GM20431 (cell line): ENCODE results near the gene EZH1.

Source experiments
- in situ Hi-C: fragments of 300-500 bp; cut with MseI, MboI; formaldehyde crosslinking; loops from one replicate; pipeline ENCODE4 v1.15.0; 2020; ENCODE audit warnings: low sequenced_read_pairs; ENCODE audit not compliant: unreplicated experiment

The EZH1 gene

GRCh38 chr17:42744806-42745617 lies at the start of gene EZH1:
EZH1 (minus strand) TSS chr17:42745040; CDS start chr17:42728941, 16,099 bp downstream.
- in situ Hi-C loops: no loop called here

- in situ Hi-C loops: no loop called here
Observed at GRCh38 chr17:42792545-42792944, 47.7 kb upstream of the EZH1 start.

DNA sequence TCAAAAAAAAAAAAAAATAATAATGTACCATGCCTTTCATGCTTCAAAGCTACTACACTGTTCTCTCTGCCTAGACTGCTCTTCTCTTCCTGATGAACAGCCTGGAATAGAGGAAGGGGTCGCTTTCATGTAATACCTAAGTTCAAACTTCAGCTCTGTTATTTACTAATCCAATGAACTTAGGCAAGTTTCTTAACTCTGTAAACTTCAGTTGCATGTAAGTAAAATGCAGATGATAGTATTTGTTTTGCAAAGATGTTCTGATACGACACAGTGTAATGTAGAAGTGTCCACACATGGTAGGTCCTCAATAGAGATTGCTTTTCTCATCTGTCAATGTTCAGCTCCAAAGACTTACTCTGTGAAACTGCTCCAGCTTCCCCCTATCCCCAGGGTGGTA lies 47.1 kb upstream of the EZH1 start:
- in situ Hi-C loops: no loop called here

DNA sequence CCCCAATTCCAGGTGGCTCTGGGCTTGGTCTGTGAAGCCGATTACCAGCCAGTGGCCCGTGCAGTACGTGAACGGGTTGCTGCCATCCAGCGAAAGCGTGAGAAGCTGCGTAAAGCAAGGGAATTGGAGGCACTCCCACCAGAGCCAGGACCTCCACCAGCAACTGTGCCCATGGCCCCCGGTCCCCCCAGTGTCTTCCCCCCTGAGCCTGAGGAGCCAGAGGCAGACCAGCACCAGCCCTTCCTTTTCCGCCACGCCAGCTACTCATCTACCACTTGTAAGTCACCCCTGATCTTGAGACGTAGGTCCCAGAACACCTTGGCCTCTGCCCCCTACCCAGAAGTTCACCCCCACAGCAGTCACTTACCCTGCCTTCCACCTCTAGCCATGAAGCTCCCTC lies 42.4 kb upstream of the EZH1 start:
- in situ Hi-C loops: no loop called here

GRCh38 chr17:42784811-42785592 lies 40.2 kb upstream of the EZH1 start:
- in situ Hi-C loops: no loop called here

DNA sequence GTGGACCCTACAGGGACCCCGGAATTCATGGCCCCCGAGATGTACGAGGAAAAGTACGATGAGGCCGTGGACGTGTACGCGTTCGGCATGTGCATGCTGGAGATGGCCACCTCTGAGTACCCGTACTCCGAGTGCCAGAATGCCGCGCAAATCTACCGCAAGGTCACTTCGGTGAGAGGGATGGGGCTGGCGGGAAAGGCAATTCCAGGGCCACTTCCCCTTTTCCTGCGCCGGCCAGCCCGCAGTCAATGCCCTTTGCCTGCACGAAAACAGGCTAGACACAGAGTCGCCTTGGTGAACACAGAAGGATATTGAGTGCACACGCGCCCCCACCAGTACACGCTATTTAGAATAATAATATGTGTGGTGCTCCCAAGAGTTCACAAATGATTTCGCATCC lies 39.6 kb upstream of the EZH1 start:
- in situ Hi-C loops: no loop called here

DNA sequence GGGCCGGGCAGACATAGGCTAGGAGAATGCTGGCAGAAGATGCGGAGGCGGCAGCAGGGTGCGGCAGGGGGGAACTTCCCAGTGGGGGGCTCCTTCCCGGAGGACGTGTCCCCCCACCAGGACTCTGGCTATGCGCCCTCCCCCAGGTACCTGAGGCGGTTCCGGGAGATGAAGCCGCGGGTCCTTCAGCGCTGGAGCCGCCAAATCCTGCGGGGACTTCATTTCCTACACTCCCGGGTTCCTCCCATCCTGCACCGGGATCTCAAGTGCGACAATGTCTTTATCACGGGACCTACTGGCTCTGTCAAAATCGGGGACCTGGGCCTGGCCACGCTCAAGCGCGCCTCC lies 38.9 kb upstream of the EZH1 start:
- in situ Hi-C loops: no loop called here

DNA sequence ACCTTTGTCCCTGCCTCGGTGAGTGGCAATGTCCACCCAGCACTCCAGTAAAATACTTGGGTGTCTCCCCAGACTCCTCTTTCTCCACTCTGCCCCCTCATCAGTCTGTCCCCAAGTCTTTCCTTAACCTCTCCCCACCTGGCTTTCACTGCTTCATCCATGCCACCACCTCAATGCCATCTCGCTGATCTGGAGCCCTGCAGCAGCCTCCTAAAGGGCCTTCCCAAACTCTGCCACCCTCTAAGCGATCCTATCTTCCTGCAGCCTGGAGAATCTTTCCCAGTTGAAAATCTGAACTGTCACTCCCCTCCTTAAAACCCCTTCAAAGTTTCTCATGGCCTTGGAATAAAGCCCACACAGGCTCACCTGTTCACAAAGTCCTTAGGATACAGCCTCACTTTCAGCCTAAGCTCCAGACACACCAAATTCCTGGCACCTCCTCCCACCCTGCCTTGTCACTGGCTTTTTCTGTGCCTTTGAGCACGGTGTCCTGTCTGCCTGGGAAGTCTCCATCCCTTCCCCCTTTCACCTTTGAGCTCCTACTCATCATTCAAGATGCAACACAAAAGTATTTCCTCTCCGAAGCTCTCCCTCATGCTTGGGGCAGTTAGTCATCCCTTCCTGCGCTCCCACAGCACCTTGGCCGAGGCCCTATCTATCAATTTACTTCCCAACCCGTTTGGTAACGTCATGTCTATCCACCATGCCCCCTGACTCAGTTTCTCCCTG lies 38.4 kb upstream of the EZH1 start:
- in situ Hi-C loops: no loop called here

- in situ Hi-C loops: no loop called here
Observed at GRCh38 chr17:42782166-42783061, 37.6 kb upstream of the EZH1 start.

GRCh38 chr17:42781639-42782165 lies 36.9 kb upstream of the EZH1 start:
- in situ Hi-C loops: no loop called here

GRCh38 chr17:42780851-42781638 lies 36.2 kb upstream of the EZH1 start:
- in situ Hi-C loops: no loop called here

- in situ Hi-C loops: no loop called here
Observed at GRCh38 chr17:42779936-42780850, 35.4 kb upstream of the EZH1 start, which contains the start of gene WNK4. WNK4 (plus strand) TSS chr17:42780610; CDS start chr17:42780699, 89 bp downstream.

- in situ Hi-C loops: no loop called here
Observed at GRCh38 chr17:42779304-42779935, 34.6 kb upstream of the EZH1 start.

DNA sequence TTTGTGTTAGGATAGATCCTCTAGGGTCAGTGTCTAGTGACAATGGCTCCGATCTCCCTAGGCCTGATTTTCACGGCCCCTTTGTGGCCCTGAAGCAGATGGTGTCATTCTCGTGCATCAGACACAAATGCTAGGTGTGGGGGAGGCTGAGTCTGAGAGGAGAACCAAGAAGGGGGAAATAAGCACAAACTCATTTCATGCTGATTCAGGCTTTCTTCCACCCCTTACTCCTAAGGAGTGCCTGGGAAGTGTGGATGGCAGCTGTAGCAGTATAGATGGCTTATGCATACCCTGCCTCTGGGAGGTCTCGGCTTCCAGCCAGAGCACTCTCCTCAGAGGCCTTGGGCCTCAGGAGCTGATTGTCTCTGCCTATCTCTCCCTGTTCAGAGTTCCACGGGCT lies 33.7 kb upstream of the EZH1 start:
- in situ Hi-C loops: no loop called here

- in situ Hi-C loops: no loop called here
Observed at GRCh38 chr17:42775534-42776098, 30.8 kb upstream of the EZH1 start.

DNA sequence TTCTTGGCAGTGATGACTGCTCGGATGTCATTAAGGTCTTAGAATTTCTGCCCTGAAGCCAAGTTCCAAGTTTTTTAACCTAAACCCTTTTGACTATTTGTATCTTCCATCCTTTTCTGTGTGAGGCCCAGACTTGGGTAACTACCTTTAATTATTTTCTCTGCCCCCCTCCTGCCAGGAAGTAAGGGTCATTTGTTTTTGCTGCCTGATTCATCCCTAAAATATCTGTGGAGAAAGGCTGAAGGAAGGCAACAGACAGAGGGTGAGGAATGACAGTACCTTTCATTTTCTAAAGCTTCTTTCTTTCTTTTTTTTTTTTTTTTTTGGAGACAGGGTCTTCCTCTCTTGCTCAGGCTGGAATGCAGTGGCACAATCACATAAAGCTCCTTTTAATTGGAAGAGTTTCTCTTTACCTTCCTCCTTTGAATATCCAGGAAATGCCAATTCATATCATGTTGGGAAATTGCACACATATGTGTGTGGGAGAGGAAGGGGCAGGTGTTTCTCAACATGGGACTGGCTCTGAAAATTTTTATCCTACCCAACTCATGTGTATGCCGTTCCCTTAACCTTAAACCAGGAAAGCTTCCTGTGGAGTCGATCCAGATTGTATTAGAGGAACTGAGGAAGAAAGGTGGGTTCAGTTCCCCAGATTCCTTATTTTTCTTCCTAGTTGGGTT lies 29.4 kb upstream of the EZH1 start:
- in situ Hi-C loops: no loop called here
